Neural cell (in vitro differentiated cells): ENCODE measurements around the gene APBA2. TPM values are rescaled to one million over a fixed set of nuclear protein-coding genes. Genes with fewer than 3 reads are reported as not detected.

Source experiments
- H2AFZ ChIP-seq: fragments of 200-600, 300-800 bp; sonication (generic), shearing (Covaris generic); 2 replicates; pipeline ENCODE4 v1.6.0; 2014; ENCODE audit warnings: low read depth, mild to moderate bottlenecking, antibody characterized with exemption, low read length, moderate library complexity
- H3F3A ChIP-seq: fragments of 200-600 bp; shearing (Covaris generic); 2 replicates; pipeline ENCODE4 v1.6.1; 2016; ENCODE audit warnings: mild to moderate bottlenecking, moderate library complexity, mixed read lengths, antibody characterized with exemption, low read length; ENCODE audit not compliant: insufficient read depth, poor library complexity, severe bottlenecking
- H3K27ac ChIP-seq: fragments of 200-600, 300-800 bp; sonication (generic), shearing (Covaris generic); 2 replicates; pipeline ENCODE4 v1.5.1; 2014; ENCODE audit warnings: mild to moderate bottlenecking, low read length, moderate library complexity
- H3K27me3 ChIP-seq: fragments of 300-800, 200-600 bp; sonication (generic), shearing (Covaris generic); 2 replicates; pipeline ENCODE4 v1.6.0; 2014; ENCODE audit warnings: mild to moderate bottlenecking, low read depth, low read length, moderate library complexity; ENCODE audit not compliant: insufficient read depth
- H3K36me3 ChIP-seq: fragments of 300-800, 200-600 bp; sonication (generic), shearing (Covaris generic); 2 replicates; pipeline ENCODE4 v1.5.1; 2014; ENCODE audit warnings: mild to moderate bottlenecking, antibody characterized with exemption, low read length, moderate library complexity; ENCODE audit not compliant: insufficient read depth
- H3K4me2 ChIP-seq: fragments of 300-800, 200-600 bp; sonication (generic), shearing (Covaris generic); 2 replicates; pipeline ENCODE4 v1.6.0; 2014; ENCODE audit warnings: mild to moderate bottlenecking, low read length
- H3K4me3 ChIP-seq: fragments of 300-800, 200-600 bp; sonication (generic), shearing (Covaris generic); 2 replicates; pipeline ENCODE4 v1.5.1; 2014; ENCODE audit warnings: mild to moderate bottlenecking, low read length, moderate library complexity
- H3K79me2 ChIP-seq: fragments of 200-600 bp; shearing (Covaris generic); replicated peaks from 2 replicates; pipeline ENCODE4 v1.6.0; 2014; ENCODE audit warnings: mild to moderate bottlenecking, low read length, moderate library complexity; ENCODE audit not compliant: insufficient read depth
- H3K9ac ChIP-seq: fragments of 300-800, 200-600 bp; sonication (generic), shearing (Covaris generic); 2 replicates; pipeline ENCODE4 v1.6.1; 2016; ENCODE audit warnings: mild to moderate bottlenecking, low read length, mixed read lengths
- H3K9me2 ChIP-seq: fragments of 200-600 bp; shearing (Covaris generic); 2 replicates; pipeline ENCODE4 v1.6.1; 2016; ENCODE audit warnings: mild to moderate bottlenecking, low read length, mixed read lengths; ENCODE audit not compliant: insufficient read depth
- H3K9me3 ChIP-seq: fragments of 200-600, 300-800 bp; sonication (generic), shearing (Covaris generic); 2 replicates; pipeline ENCODE4 v1.6.1; 2016; ENCODE audit warnings: mild to moderate bottlenecking, mixed run types, low read length, moderate library complexity, mixed read lengths
- H4K20me1 ChIP-seq: fragments of 200-600 bp; shearing (Covaris generic); 2 replicates; pipeline ENCODE4 v1.6.1; 2016; ENCODE audit warnings: mild to moderate bottlenecking, mixed run types; ENCODE audit not compliant: insufficient read depth
- EP300 ChIP-seq: fragments of 450-650 bp; conservative IDR thresholded peaks from 2 replicates; pipeline ENCODE4 v1.6.1; 2014; ENCODE audit warnings: antibody characterized with exemption, mild to moderate bottlenecking, moderate library complexity; ENCODE audit not compliant: poor library complexity, severe bottlenecking
- EZH2 ChIP-seq: fragments of 200-600, 300-800 bp; shearing (Covaris generic), sonication (generic); IDR thresholded peaks from 2 replicates; pipeline ENCODE4 v1.6.1; 2014; ENCODE audit warnings: antibody characterized with exemption, low read length, borderline replicate concordance, mild to moderate bottlenecking; ENCODE audit not compliant: insufficient read depth, poor library complexity, severe bottlenecking
- MXI1 ChIP-seq: fragments of 450-650 bp; conservative IDR thresholded peaks from 2 replicates; pipeline ENCODE4 v1.6.1; 2014; ENCODE audit warnings: antibody characterized with exemption, mild to moderate bottlenecking; ENCODE audit not compliant: poor library complexity, severe bottlenecking
- POLR2AphosphoS5 ChIP-seq: IDR thresholded peaks from 2 replicates; pipeline ENCODE4 v1.6.1; 2012
- RAD21 ChIP-seq: fragments of 450-650 bp; conservative IDR thresholded peaks from 2 replicates; pipeline ENCODE4 v1.6.1; 2014; ENCODE audit warnings: antibody characterized with exemption, mild to moderate bottlenecking, moderate library complexity
- SMC3 ChIP-seq: fragments of 450-650 bp; conservative IDR thresholded peaks from 2 replicates; pipeline ENCODE4 v1.6.1; 2014; ENCODE audit warnings: antibody characterized with exemption, mild to moderate bottlenecking, moderate library complexity; ENCODE audit not compliant: poor library complexity
- TAF1 ChIP-seq: IDR thresholded peaks from 2 replicates; pipeline ENCODE4 v1.6.1; 2012; ENCODE audit warnings: low read depth
- polyA plus RNA-seq: library from polyadenylated mRNA; depleted of rRNA; stranded (reverse); fragments of >200 nt; gene quantifications from 2 replicates; pipeline ENCODE4 v1.2.3, GENCODE V29; 2014
- TF ChIP-seq, protein P1 (sequence below): fragments of 450-650 bp; IDR thresholded peaks from 2 replicates; pipeline ENCODE4 v1.5.1; 2014; ENCODE audit warnings: antibody characterized with exemption, mild to moderate bottlenecking, moderate library complexity; ENCODE audit not compliant: poor library complexity, severe bottlenecking
- TF ChIP-seq, protein P2 (sequence below): IDR thresholded peaks from 2 replicates; pipeline ENCODE4 v1.6.1; 2012; ENCODE audit warnings: borderline replicate concordance

The APBA2 gene
- polyA plus RNA-seq, 1 donor from 2014 or later = 134 TPM

DNA sequence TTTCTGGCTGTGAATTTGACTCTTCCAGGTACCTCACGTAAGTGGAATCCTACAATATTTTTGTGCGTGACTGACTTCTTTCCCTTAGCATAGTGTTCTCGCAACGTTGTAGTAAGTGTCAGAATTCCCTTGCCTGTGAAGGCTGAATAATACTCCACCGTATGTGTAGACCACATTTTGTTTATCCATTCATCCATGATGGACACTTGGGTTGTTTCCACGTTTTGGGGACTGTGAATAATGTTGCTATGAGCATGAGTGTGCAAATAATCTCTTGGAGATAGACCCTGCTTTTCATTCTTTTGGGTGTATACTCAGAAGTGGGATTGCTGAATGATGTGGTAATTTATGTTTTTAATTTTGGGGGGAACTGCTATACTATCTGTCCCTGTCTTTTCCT is 82.2 kb downstream of the APBA2 start:
- Histone ChIP-seq H3K9me2 (no peaks in the 10 kb centered on the region), H3K9me3 (no peaks in the 10 kb centered on the region), H3K27ac (no peak overlapping the region), H4K20me1 (no peaks in the 10 kb centered on the region), H3K4me3 (no peak overlapping the region), H3K36me3 (no peaks in the 10 kb centered on the region), H3F3A (no peaks in the 10 kb centered on the region), H3K79me2 (peaks cover 9% of the 10 kb centered on the region), H3K4me2 (no peak overlapping the region), H2AFZ (no peak overlapping the region), H3K9ac (no peak overlapping the region), H3K27me3 (no peaks in the 10 kb centered on the region)
- TF ChIP-seq POLR2AphosphoS5 (no peak), SMC3 (no peak), RAD21 (no peak), EZH2 (no peak), EP300 (no peak), MXI1 (no peak), TAF1 (no peak)
- TF ChIP-seq, protein P1, sequence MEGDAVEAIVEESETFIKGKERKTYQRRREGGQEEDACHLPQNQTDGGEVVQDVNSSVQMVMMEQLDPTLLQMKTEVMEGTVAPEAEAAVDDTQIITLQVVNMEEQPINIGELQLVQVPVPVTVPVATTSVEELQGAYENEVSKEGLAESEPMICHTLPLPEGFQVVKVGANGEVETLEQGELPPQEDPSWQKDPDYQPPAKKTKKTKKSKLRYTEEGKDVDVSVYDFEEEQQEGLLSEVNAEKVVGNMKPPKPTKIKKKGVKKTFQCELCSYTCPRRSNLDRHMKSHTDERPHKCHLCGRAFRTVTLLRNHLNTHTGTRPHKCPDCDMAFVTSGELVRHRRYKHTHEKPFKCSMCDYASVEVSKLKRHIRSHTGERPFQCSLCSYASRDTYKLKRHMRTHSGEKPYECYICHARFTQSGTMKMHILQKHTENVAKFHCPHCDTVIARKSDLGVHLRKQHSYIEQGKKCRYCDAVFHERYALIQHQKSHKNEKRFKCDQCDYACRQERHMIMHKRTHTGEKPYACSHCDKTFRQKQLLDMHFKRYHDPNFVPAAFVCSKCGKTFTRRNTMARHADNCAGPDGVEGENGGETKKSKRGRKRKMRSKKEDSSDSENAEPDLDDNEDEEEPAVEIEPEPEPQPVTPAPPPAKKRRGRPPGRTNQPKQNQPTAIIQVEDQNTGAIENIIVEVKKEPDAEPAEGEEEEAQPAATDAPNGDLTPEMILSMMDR = no peak
- TF ChIP-seq, protein P2, sequence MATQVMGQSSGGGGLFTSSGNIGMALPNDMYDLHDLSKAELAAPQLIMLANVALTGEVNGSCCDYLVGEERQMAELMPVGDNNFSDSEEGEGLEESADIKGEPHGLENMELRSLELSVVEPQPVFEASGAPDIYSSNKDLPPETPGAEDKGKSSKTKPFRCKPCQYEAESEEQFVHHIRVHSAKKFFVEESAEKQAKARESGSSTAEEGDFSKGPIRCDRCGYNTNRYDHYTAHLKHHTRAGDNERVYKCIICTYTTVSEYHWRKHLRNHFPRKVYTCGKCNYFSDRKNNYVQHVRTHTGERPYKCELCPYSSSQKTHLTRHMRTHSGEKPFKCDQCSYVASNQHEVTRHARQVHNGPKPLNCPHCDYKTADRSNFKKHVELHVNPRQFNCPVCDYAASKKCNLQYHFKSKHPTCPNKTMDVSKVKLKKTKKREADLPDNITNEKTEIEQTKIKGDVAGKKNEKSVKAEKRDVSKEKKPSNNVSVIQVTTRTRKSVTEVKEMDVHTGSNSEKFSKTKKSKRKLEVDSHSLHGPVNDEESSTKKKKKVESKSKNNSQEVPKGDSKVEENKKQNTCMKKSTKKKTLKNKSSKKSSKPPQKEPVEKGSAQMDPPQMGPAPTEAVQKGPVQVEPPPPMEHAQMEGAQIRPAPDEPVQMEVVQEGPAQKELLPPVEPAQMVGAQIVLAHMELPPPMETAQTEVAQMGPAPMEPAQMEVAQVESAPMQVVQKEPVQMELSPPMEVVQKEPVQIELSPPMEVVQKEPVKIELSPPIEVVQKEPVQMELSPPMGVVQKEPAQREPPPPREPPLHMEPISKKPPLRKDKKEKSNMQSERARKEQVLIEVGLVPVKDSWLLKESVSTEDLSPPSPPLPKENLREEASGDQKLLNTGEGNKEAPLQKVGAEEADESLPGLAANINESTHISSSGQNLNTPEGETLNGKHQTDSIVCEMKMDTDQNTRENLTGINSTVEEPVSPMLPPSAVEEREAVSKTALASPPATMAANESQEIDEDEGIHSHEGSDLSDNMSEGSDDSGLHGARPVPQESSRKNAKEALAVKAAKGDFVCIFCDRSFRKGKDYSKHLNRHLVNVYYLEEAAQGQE = no peak

DNA sequence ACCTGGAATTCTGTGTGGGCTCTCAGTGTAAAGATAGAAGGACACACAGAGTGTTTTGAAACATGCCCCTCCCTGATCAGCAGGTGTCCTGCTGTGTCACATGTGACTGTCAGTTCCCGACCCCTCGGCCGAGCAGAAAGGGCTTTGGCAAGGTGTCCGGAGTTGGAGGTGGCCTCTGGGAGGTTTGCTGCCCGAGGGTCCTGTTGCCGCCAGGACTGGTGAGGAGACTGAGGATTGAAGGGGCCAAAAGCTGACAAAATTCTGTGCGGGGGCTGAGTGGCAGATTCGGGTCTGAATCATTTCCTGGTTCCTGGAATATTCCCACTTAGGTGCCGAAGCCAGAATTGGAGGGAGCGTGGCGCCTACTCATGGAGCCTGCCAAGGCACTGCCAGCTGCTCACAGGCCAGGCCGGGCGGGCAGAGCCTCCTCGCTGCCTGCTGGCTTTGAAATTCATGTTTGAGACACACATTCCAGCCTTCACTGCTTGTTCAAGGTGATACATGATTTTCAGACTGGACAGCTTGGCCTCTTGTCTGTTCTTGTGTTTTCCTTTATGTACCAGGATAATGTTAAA is 83.8 kb downstream of the APBA2 start:
- no peak for TF ChIP-seq RAD21
- TF ChIP-seq TAF1 = no peak
- TF ChIP-seq EP300 = no peak
- TF ChIP-seq, protein P1 = no peak
- no peak for TF ChIP-seq EZH2
- TF ChIP-seq MXI1 = no peak
- TF ChIP-seq POLR2AphosphoS5 = no peak
- no peak for TF ChIP-seq SMC3
- TF ChIP-seq, protein P2 = no peak
- Histone ChIP-seq H3K27me3 (no peaks in the 10 kb centered on the region), H3K9me2 (no peaks in the 10 kb centered on the region), H3K27ac (no peak overlapping the region), H3K4me2 (no peak overlapping the region), H3K79me2 (peaks cover 9% of the 10 kb centered on the region), H3K4me3 (no peak overlapping the region), H3F3A (no peaks in the 10 kb centered on the region), H2AFZ (no peak overlapping the region), H3K9me3 (no peaks in the 10 kb centered on the region), H3K36me3 (no peaks in the 10 kb centered on the region), H3K9ac (no peak overlapping the region), H4K20me1 (no peaks in the 10 kb centered on the region)
